SK-N-SH (cell line): ENCODE results near the gene ABCB1.

ENCODE experiments used
- CTCF ChIP-seq: fragments of 200-600 bp; sonication (generic); IDR thresholded peaks from 2 replicates; pipeline ENCODE4 v1.6.1; 2017; ENCODE audit warnings: antibody characterized with exemption, mild to moderate bottlenecking, moderate library complexity
- EZH2phosphoT487 ChIP-seq: fragments of 200-600 bp; sonication (generic); IDR thresholded peaks from 2 replicates; pipeline ENCODE4 v1.6.1; 2017; ENCODE audit warnings: low read depth, mixed run types, mild to moderate bottlenecking, antibody characterized with exemption, moderate library complexity, borderline replicate concordance
- REST ChIP-seq: IDR thresholded peaks from 2 replicates; pipeline ENCODE4 v1.6.1; 2012; ENCODE audit warnings: mild to moderate bottlenecking, low read depth, low read length, moderate library complexity
- TAF1 ChIP-seq: IDR thresholded peaks from 2 replicates; pipeline ENCODE4 v1.6.1; 2012; ENCODE audit warnings: low read depth, mild to moderate bottlenecking, low read length, moderate library complexity, borderline replicate concordance
- TCF12 ChIP-seq: IDR thresholded peaks from 2 replicates; pipeline ENCODE4 v1.4.0; 2012

GRCh38 chr7:87517136-87517815 is 83.4 kb downstream of the ABCB1 start:
- no peak for TF ChIP-seq CTCF
- TF ChIP-seq TCF12, result no peak
- no peak for TF ChIP-seq TAF1
- no peak for TF ChIP-seq EZH2phosphoT487
- TF ChIP-seq REST, result no peak
